Measurements from ENCODE around the gene HS3ST2. TPM values are rescaled to one million over a fixed set of nuclear protein-coding genes. Genes with fewer than 3 reads are reported as not detected.
A peak's percentile ranks its signal among the peaks of the same experiment; 100 is the strongest.

The HS3ST2 gene
- total RNA-seq, 1 experiment from 2014 or later: 0.24 TPM

DNA sequence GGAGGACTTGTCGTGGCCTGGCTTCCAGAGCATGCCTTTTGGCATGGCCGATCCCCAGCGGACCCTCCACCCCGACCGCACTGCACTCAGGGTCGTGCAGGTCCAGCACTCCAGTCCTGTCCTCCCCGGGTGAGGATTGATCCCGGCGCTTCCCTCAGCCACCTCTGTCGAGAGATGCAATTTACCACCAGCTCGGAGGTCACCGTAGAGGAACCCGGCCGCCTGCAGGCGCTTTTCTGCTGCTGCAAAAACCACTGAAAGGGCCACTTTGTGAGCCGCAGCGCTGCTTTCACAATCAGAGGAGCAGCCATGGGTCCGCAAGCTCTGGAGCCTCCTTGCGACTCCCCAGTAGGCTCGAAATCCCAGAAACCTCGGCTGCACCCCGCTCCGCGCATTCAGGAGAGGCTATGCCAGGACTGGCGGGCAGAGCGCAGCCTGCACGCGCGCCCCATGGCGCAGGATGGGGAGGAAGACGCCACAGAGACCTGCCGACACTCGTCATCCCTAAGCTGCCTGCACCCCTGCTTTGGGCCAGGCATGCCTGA, 134.2 kb downstream of the HS3ST2 start:
- H3K36me3 ChIP-seq (ENCODE audit: insufficient read depth, low read length, poor library complexity, severe bottlenecking): no peaks in the 10 kb centered on the region
- DNase-seq (ENCODE audit: low spot score): no peak
- TF ChIP-seq EZH2 (IDR thresholded peaks at IDR 0.05; ENCODE audit: borderline replicate concordance, low read depth, low read length, poor library complexity, severe bottlenecking): no peak
- TF ChIP-seq, protein P1, sequence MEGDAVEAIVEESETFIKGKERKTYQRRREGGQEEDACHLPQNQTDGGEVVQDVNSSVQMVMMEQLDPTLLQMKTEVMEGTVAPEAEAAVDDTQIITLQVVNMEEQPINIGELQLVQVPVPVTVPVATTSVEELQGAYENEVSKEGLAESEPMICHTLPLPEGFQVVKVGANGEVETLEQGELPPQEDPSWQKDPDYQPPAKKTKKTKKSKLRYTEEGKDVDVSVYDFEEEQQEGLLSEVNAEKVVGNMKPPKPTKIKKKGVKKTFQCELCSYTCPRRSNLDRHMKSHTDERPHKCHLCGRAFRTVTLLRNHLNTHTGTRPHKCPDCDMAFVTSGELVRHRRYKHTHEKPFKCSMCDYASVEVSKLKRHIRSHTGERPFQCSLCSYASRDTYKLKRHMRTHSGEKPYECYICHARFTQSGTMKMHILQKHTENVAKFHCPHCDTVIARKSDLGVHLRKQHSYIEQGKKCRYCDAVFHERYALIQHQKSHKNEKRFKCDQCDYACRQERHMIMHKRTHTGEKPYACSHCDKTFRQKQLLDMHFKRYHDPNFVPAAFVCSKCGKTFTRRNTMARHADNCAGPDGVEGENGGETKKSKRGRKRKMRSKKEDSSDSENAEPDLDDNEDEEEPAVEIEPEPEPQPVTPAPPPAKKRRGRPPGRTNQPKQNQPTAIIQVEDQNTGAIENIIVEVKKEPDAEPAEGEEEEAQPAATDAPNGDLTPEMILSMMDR (conservative IDR thresholded peaks at IDR 0.05; ENCODE audit: low read depth, low read length): no peak
- intact Hi-C loops (cut with micrococcal nuclease; ENCODE audit: unreplicated experiment): loop anchor here (2.0 kb wide), 1 partner anchor 49 kb away; no protein-coding TSS in a partner anchor
- ChIA-PET CTCF (no interaction called here), POLR2A (ENCODE audit: low non-redundant PET) (no interaction called here)
- H3K4me3 ChIP-seq (ENCODE audit: low read depth, low read length, poor library complexity, severe bottlenecking): no peak overlapping the region
- H3K9me3 ChIP-seq (ENCODE audit: low read depth, low read length, poor library complexity, severe bottlenecking): no peaks in the 10 kb centered on the region
- peaks cover 32% of the 10 kb centered on the region for H3K27me3 ChIP-seq (replicated peaks; ENCODE audit: insufficient read depth, low read depth, low read length, poor library complexity)
- no peak overlapping the region for H3K27ac ChIP-seq (ENCODE audit: low read depth, low read length, poor library complexity, severe bottlenecking)
- H3K4me1 ChIP-seq (ENCODE audit: insufficient read depth, low read length, poor library complexity, severe bottlenecking): no peaks in the 10 kb centered on the region
- no TSS peak for BruUV-seq (replicated peaks)

DNA sequence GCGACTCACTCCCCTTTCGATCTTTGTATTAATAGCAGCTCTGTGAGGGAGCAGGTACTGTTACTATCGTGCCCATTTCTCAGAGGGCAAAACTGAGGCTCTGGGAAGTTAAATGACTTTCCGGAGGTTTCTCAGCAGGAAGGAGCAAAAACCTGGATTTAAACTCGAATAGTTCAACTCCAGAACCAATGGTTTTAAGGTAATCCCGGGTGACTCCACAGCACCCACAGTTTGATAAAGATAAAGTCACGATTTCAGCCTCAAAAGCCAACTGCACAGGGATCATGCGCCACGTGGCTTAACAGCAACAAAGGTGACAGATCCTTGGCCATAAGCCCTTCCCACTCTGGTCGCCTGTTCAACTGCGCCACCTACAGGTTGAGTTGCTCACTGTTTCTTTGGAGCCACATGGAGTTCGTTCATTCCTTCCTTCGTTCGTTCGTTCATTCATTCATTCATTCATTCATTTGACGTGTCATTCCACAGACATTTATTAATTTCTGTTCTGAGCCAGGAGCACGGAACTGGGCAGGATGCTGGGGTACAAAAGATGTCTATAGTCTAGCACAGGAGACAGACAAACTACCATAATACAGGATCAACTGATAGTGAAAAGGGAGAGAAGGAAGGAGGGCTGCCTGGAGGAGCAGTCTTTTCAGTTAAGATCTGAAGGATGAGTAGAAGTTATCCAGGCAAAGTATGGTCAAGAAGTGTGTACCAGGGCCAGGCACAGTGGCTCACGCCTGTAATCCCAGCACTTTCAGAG, 134.8 kb downstream of the HS3ST2 start:
- H3K27ac ChIP-seq (ENCODE audit: low read depth, low read length, poor library complexity, severe bottlenecking): no peak overlapping the region
- no peaks in the 10 kb centered on the region for H3K4me1 ChIP-seq (ENCODE audit: insufficient read depth, low read length, poor library complexity, severe bottlenecking)
- H3K9me3 ChIP-seq (ENCODE audit: low read depth, low read length, poor library complexity, severe bottlenecking): no peaks in the 10 kb centered on the region
- no TSS peak for BruUV-seq (replicated peaks)
- TF ChIP-seq, protein P1 (conservative IDR thresholded peaks at IDR 0.05; ENCODE audit: low read depth, low read length): peak; percentile 90
- no peak for TF ChIP-seq EZH2 (IDR thresholded peaks at IDR 0.05; ENCODE audit: borderline replicate concordance, low read depth, low read length, poor library complexity, severe bottlenecking)
- DNase-seq (ENCODE audit: low spot score): peak; percentile 80
- ChIA-PET POLR2A (ENCODE audit: low non-redundant PET) (no interaction called here), CTCF (no interaction called here)
- H3K4me3 ChIP-seq (ENCODE audit: low read depth, low read length, poor library complexity, severe bottlenecking): no peak overlapping the region
- H3K27me3 ChIP-seq (replicated peaks; ENCODE audit: insufficient read depth, low read depth, low read length, poor library complexity): peaks cover 31% of the 10 kb centered on the region
- intact Hi-C loops (cut with micrococcal nuclease; ENCODE audit: unreplicated experiment): loop anchor here (2.0 kb wide), 1 partner anchor 50 kb away; no protein-coding TSS in a partner anchor
- H3K36me3 ChIP-seq (ENCODE audit: insufficient read depth, low read length, poor library complexity, severe bottlenecking): no peaks in the 10 kb centered on the region

DNA sequence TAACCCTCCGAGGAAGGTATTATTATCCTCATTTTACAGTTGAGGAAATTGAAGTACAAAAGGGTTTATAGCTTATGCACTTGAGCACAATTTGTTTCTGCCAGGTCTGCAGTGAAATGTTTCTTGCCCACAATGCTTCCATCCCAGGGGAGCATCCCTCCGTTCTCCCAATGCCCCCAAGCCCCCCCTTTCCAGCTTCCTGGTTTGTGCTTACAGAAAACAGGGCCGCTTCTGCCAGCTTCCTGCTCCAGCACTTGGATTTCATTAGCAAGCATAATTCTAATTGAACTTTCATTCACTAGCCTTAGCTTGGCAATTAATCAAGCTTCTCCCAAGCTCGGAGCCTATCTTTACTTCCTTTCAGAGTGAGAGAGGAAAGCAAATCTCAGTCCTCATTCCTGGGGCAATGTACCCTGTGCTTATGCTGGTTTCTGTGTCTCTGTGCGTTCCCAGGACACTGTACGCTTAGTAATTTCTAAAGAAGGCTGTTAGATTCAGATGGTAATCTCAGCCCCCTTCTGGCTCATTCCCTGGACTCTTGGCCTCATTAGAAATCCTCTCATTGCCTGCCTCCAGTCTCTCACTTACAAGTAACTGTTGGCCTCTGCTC, 141.6 kb downstream of the HS3ST2 start:
- Histone ChIP-seq H3K4me1 (ENCODE audit: insufficient read depth, low read length, poor library complexity, severe bottlenecking) (no peaks in the 10 kb centered on the region), H3K9me3 (ENCODE audit: low read depth, low read length, poor library complexity, severe bottlenecking) (no peaks in the 10 kb centered on the region), H3K27me3 (replicated peaks; ENCODE audit: insufficient read depth, low read depth, low read length, poor library complexity) (peaks cover 27% of the 10 kb centered on the region), H3K4me3 (ENCODE audit: low read depth, low read length, poor library complexity, severe bottlenecking) (no peak overlapping the region), H3K36me3 (ENCODE audit: insufficient read depth, low read length, poor library complexity, severe bottlenecking) (no peaks in the 10 kb centered on the region), H3K27ac (ENCODE audit: low read depth, low read length, poor library complexity, severe bottlenecking) (no peak overlapping the region)
- CTCF ChIA-PET: no interaction called here
- POLR2A ChIA-PET (ENCODE audit: low non-redundant PET): no interaction called here
- intact Hi-C loops (cut with micrococcal nuclease; ENCODE audit: unreplicated experiment): no loop called here
- BruUV-seq (replicated peaks): no TSS peak
- TF ChIP-seq EZH2 (IDR thresholded peaks at IDR 0.05; ENCODE audit: borderline replicate concordance, low read depth, low read length, poor library complexity, severe bottlenecking): no peak
- TF ChIP-seq, protein P1 (conservative IDR thresholded peaks at IDR 0.05; ENCODE audit: low read depth, low read length): no peak
- peak; percentile 52 for DNase-seq (ENCODE audit: low spot score)
